SH-SY5Y (cell line): Measurements from ENCODE around the gene RNF38.

ENCODE experiments used
- GATA2 ChIP-seq: IDR thresholded peaks from 2 replicates; pipeline ENCODE4 v1.6.1; 2011; ENCODE audit warnings: mild to moderate bottlenecking, low read depth, low read length
- GATA3 ChIP-seq: IDR thresholded peaks from 2 replicates; pipeline ENCODE4 v1.6.1; 2011; ENCODE audit warnings: low read depth, mild to moderate bottlenecking, low read length, moderate library complexity

Gene RNF38

DNA sequence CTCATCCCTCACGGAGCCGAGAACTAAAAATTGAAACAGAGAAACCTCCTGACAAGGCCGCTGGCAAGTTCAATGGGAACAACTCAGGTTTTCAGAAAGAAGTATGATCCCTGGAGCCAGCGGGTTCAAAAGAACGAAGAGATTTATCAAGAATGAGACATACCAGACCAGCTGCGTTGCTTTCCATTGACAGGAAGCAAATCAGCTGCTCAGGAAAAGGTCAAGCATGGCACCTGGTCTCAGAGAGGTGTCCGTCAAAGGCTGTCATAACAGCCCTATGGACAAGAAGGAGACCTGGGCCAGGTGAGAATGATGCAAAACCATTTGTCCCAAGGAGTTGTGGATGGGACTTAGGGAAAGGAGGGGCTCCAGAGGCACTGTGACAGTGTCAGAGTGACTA, 106.9 kb downstream of the RNF38 start:
- no peak for TF ChIP-seq GATA2
- TF ChIP-seq GATA3, result no peak

GRCh38 chr9:36292641-36293040, 107.4 kb downstream of the RNF38 start:
- no peak for TF ChIP-seq GATA3
- TF ChIP-seq GATA2, result no peak

DNA sequence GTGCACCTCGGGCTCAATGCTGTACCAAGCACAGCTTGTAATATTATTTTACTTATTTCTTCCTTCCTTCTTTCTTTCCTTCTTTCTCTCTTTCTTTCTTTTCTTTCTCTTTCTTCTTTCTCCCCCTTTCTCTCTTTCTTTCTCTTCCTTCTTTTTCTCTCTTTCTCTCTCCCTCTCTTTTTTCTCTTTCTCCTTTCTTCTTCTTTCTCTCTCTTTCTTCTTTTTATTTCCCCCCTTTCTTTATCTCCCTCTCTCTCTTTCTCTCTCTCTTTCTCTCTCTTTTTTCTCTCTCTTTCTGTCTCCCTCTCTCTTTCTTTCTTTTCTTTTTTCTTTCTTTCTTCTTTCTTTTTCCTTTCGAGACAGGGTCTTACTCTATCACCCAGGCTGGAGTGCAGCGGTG, 109.1 kb downstream of the RNF38 start:
- TF ChIP-seq GATA3 (no peak), GATA2 (no peak)

- TF ChIP-seq GATA3 (no peak), GATA2 (no peak)
These were observed 110.1 kb downstream of the RNF38 start for GRCh38 chr9:36289836-36290435.

DNA sequence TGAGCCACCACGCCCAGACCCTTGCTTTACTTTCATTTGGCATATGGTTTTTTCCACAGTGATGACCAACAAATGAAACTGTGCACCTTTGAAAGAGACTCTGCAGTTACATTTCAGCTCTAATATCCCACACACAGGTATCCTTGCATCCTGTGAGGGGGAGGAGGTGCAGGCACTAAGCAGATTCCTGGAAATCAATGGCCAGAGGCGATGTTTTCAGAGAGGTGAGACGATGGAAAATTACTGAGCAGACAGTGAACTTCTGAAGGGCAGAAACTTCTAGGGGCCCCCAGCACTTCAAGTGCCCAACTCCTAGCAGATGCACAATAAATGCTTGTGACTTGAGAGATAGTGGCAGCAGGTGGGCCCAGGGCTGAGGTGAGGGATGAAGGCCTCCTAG, 112.0 kb downstream of the RNF38 start:
- TF ChIP-seq GATA2 (no peak), GATA3 (no peak)
